HG02798 (cell line): ENCODE measurements around the gene MEIKIN.
A peak's percentile ranks its signal among the peaks of the same experiment; 100 is the strongest.

Experiments used
- ATAC-seq: cut with Tn5 transposase; IDR thresholded peaks from one replicate; pipeline ENCODE4 v1.9.1; 2021; ENCODE audit warnings: mild to moderate bottlenecking; ENCODE audit not compliant: unreplicated experiment, poor library complexity

MEIKIN gene

GRCh38 chr5:131945551-131946168 lies at the start of gene MEIKIN:
MEIKIN (minus strand) TSS chr5:131945663; CDS start chr5:131945505, 158 bp downstream.
- no peak for ATAC-seq

- no peak for ATAC-seq
Measured at GRCh38 chr5:131994533-131995226, 49.2 kb upstream of the MEIKIN start.

- no peak for ATAC-seq
Measured at GRCh38 chr5:131994090-131994489, 48.6 kb upstream of the MEIKIN start.

GRCh38 chr5:131993676-131994075 lies 48.2 kb upstream of the MEIKIN start:
- no peak for ATAC-seq

GRCh38 chr5:131992370-131992769 lies 46.9 kb upstream of the MEIKIN start:
- ATAC-seq = no peak

- no peak for ATAC-seq
Measured at GRCh38 chr5:131991593-131992324, 46.3 kb upstream of the MEIKIN start.

GRCh38 chr5:131990716-131991115 lies 45.3 kb upstream of the MEIKIN start:
- no peak for ATAC-seq

- ATAC-seq = no peak
Measured at GRCh38 chr5:131988601-131989000, 43.1 kb upstream of the MEIKIN start.

GRCh38 chr5:131987251-131987650 lies 41.8 kb upstream of the MEIKIN start:
- ATAC-seq = no peak

- no peak for ATAC-seq
Measured at GRCh38 chr5:131986161-131986912, 40.9 kb upstream of the MEIKIN start.

- no peak for ATAC-seq
Measured at GRCh38 chr5:131984956-131985665, 39.6 kb upstream of the MEIKIN start.

GRCh38 chr5:131983244-131983771 lies 37.8 kb upstream of the MEIKIN start:
- ATAC-seq = no peak

- no peak for ATAC-seq
Measured at GRCh38 chr5:131981516-131981915, 36.1 kb upstream of the MEIKIN start.

- ATAC-seq = no peak
Measured at GRCh38 chr5:131980696-131981095, 35.2 kb upstream of the MEIKIN start.

- no peak for ATAC-seq
Measured at GRCh38 chr5:131979816-131980215, 34.4 kb upstream of the MEIKIN start.

GRCh38 chr5:131977212-131977604 lies 31.7 kb upstream of the MEIKIN start:
- no peak for ATAC-seq

- peak; percentile 41 for ATAC-seq
Measured at GRCh38 chr5:131976414-131977211, 31.1 kb upstream of the MEIKIN start.

- no peak for ATAC-seq
Measured at GRCh38 chr5:131974956-131975726, 29.7 kb upstream of the MEIKIN start.
